HG02885 (cell line): Measurements from ENCODE around the gene PEPD.
"Not testable (repeated sequence)": the region's sequence is repeated elsewhere in the genome, so short reads cannot be mapped to it uniquely, and the experiment has no call there.

Experiments
- ATAC-seq: cut with Tn5 transposase; IDR thresholded peaks from one replicate; pipeline ENCODE4 v1.9.1; 2021; ENCODE audit warnings: mild to moderate bottlenecking; ENCODE audit not compliant: unreplicated experiment, poor library complexity

Gene PEPD

GRCh38 chr19:33499671-33500506 is 21.7 kb downstream of the PEPD start:
- ATAC-seq, result no peak

- ATAC-seq, result no peak
Measured at GRCh38 chr19:33499248-33499647, 22.3 kb downstream of the PEPD start.

GRCh38 chr19:33498391-33499000 is 23.1 kb downstream of the PEPD start:
- no peak for ATAC-seq

GRCh38 chr19:33497778-33498175 is 23.8 kb downstream of the PEPD start:
- ATAC-seq, result no peak

GRCh38 chr19:33497131-33497777 is 24.3 kb downstream of the PEPD start:
- no peak for ATAC-seq

- no peak for ATAC-seq
Measured at GRCh38 chr19:33496038-33496895, 25.3 kb downstream of the PEPD start.

- ATAC-seq, result no peak
Measured at GRCh38 chr19:33493401-33494275, 28.0 kb downstream of the PEPD start.

- no peak for ATAC-seq
Measured at GRCh38 chr19:33492951-33493350, 28.6 kb downstream of the PEPD start.

- ATAC-seq, result no peak
Measured at GRCh38 chr19:33492090-33492489, 29.5 kb downstream of the PEPD start.

GRCh38 chr19:33490596-33490995 is 31.0 kb downstream of the PEPD start:
- ATAC-seq, result not testable (repeated sequence)

- no peak for ATAC-seq
Measured at GRCh38 chr19:33490041-33490451, 31.5 kb downstream of the PEPD start.

GRCh38 chr19:33488826-33489225 is 32.8 kb downstream of the PEPD start:
- ATAC-seq, result no peak

- no peak for ATAC-seq
Measured at GRCh38 chr19:33487901-33488800, 33.4 kb downstream of the PEPD start.

GRCh38 chr19:33486936-33487811 is 34.4 kb downstream of the PEPD start:
- ATAC-seq, result no peak

- ATAC-seq, result no peak
Measured at GRCh38 chr19:33486407-33486806, 35.2 kb downstream of the PEPD start.

- ATAC-seq, result no peak
Measured at GRCh38 chr19:33484226-33484774, 37.3 kb downstream of the PEPD start.

GRCh38 chr19:33482476-33482875 is 39.1 kb downstream of the PEPD start:
- ATAC-seq, result no peak
